ENCODE results near the gene AUTS2.

- TF ChIP-seq CTCF (IDR thresholded peaks at IDR 0.05; ENCODE audit: low read length) (no peak), EZH2 (IDR thresholded peaks at IDR 0.05; ENCODE audit: borderline replicate concordance, low read length) (no peak)
Measured at GRCh38 chr7:70239918-70240317, 641.6 kb downstream of the AUTS2 start.

All from OCI-LY1 (cell line).